H9 (cell line): ENCODE measurements around the gene DENND5A. TPM values are rescaled to one million over a fixed set of nuclear protein-coding genes. Genes with fewer than 3 reads are reported as not detected.

Source experiments
- DNase-seq: peaks from one replicate; pipeline ENCODE4 v3.0.0-alpha.2; 2017
- H2AFZ ChIP-seq: one replicate; pipeline ENCODE4 v1.6.1; 2013; ENCODE audit warnings: mild to moderate bottlenecking, low read length, control low read depth, moderate library complexity
- H2AK5ac ChIP-seq: 2 replicates; pipeline ENCODE4 v1.6.1; 2013; ENCODE audit warnings: low read length, control low read depth, mixed read lengths; ENCODE audit not compliant: insufficient read length
- H2BK120ac ChIP-seq: one replicate; pipeline ENCODE4 v1.6.1; 2013; ENCODE audit warnings: low read depth, mild to moderate bottlenecking, low read length, control low read depth, inconsistent platforms; ENCODE audit not compliant: poor library complexity, severe bottlenecking
- H2BK12ac ChIP-seq: 2 replicates; pipeline ENCODE4 v1.6.1; 2013; ENCODE audit warnings: low read length, control low read depth, mixed read lengths, low read depth; ENCODE audit not compliant: insufficient read length
- H2BK15ac ChIP-seq: 2 replicates; pipeline ENCODE4 v1.6.1; 2013; ENCODE audit warnings: low read depth, low read length, control low read depth
- H2BK20ac ChIP-seq: one replicate; pipeline ENCODE4 v1.6.1; 2013; ENCODE audit warnings: low read depth, mild to moderate bottlenecking, low read length, control low read depth, inconsistent platforms; ENCODE audit not compliant: poor library complexity, severe bottlenecking
- H2BK5ac ChIP-seq: 2 replicates; pipeline ENCODE4 v1.6.1; 2013; ENCODE audit warnings: low read length, control low read depth, mixed read lengths; ENCODE audit not compliant: insufficient read length
- H3K14ac ChIP-seq: 2 replicates; pipeline ENCODE4 v1.6.1; 2013; ENCODE audit warnings: low read length, control low read depth; ENCODE audit not compliant: insufficient read depth
- H3K18ac ChIP-seq: 2 replicates; pipeline ENCODE4 v1.6.1; 2013; ENCODE audit warnings: low read depth, mild to moderate bottlenecking, mixed read lengths, low read length, control low read depth; ENCODE audit not compliant: insufficient read length
- H3K23ac ChIP-seq: 2 replicates; pipeline ENCODE4 v1.6.1; 2013; ENCODE audit warnings: low read length, control low read depth, mixed read lengths, low read depth; ENCODE audit not compliant: insufficient read length
- H3K23me2 ChIP-seq: 2 replicates; pipeline ENCODE4 v1.6.1; 2013; ENCODE audit warnings: low read depth, mild to moderate bottlenecking, mixed read lengths, low read length, control low read depth; ENCODE audit not compliant: insufficient read length, poor library complexity, severe bottlenecking
- H3K27ac ChIP-seq: 2 replicates; pipeline ENCODE4 v1.5.1; 2013; ENCODE audit warnings: low read length, control low read depth, mixed read lengths, low read depth; ENCODE audit not compliant: insufficient read length
- H3K27me3 ChIP-seq: 2 replicates; pipeline ENCODE4 v1.6.1; 2013; ENCODE audit warnings: low read length, control low read depth, inconsistent platforms; ENCODE audit not compliant: insufficient read depth
- H3K4ac ChIP-seq: 2 replicates; pipeline ENCODE4 v1.6.1; 2013; ENCODE audit warnings: low read depth, mild to moderate bottlenecking, control low read depth, inconsistent platforms, low read length, moderate library complexity
- H3K4me1 ChIP-seq: 2 replicates; pipeline ENCODE4 v1.6.1; 2013; ENCODE audit warnings: low read length, control low read depth, inconsistent platforms; ENCODE audit not compliant: insufficient read depth
- H3K4me2 ChIP-seq: 2 replicates; pipeline ENCODE4 v1.6.1; 2013; ENCODE audit warnings: low read length, control low read depth, mixed read lengths; ENCODE audit not compliant: insufficient read length, insufficient read depth
- H3K56ac ChIP-seq: 2 replicates; pipeline ENCODE4 v1.6.1; 2013; ENCODE audit warnings: low read depth, mild to moderate bottlenecking, mixed read lengths, low read length, control low read depth; ENCODE audit not compliant: insufficient read length
- H3K79me1 ChIP-seq: 2 replicates; pipeline ENCODE4 v1.6.1; 2013; ENCODE audit warnings: low read depth, mild to moderate bottlenecking, moderate library complexity, low read length, control low read depth, inconsistent platforms; ENCODE audit not compliant: insufficient read depth, poor library complexity, severe bottlenecking
- H3K79me2 ChIP-seq: 2 replicates; pipeline ENCODE4 v1.6.1; 2013; ENCODE audit warnings: low read length, control low read depth, inconsistent platforms; ENCODE audit not compliant: insufficient read depth
- H3K9ac ChIP-seq: 2 replicates; pipeline ENCODE4 v1.6.1; 2013; ENCODE audit warnings: low read length, control low read depth, mixed read lengths; ENCODE audit not compliant: insufficient read length; ENCODE audit errors: extremely low read depth
- H3K9me3 ChIP-seq: one replicate; pipeline ENCODE4 v1.6.1; 2013; ENCODE audit warnings: low read depth, low read length, inconsistent platforms; ENCODE audit not compliant: control insufficient read depth
- H3T11ph ChIP-seq: one replicate; pipeline ENCODE4 v1.6.1; 2013; ENCODE audit warnings: mild to moderate bottlenecking, low read length, control low read depth, inconsistent platforms
- H4K20me1 ChIP-seq: one replicate; pipeline ENCODE4 v1.6.1; 2013; ENCODE audit not compliant: control insufficient read depth, insufficient read length, insufficient read depth
- H4K5ac ChIP-seq: 2 replicates; pipeline ENCODE4 v1.6.1; 2013; ENCODE audit warnings: low read depth, mild to moderate bottlenecking, mixed read lengths, low read length, control low read depth; ENCODE audit not compliant: insufficient read length
- H4K8ac ChIP-seq: replicated peaks from 2 replicates; pipeline ENCODE4 v1.6.1; 2013; ENCODE audit warnings: low read length, control low read depth, mixed read lengths, low read depth; ENCODE audit not compliant: insufficient read length
- H4K91ac ChIP-seq: 2 replicates; pipeline ENCODE4 v1.6.1; 2013; ENCODE audit warnings: low read depth, mild to moderate bottlenecking, moderate library complexity, mixed read lengths, low read length, control low read depth; ENCODE audit not compliant: insufficient read length
- H3K27ac Mint-ChIP-seq, 3 experiments: 2 replicates in 2 of 3; 3 replicates in 1 of 3; pipeline ENCODE4 v1.8.0; 2020 to 2021; ENCODE audit warnings: mixed read lengths in 3 of 3, mild to moderate bottlenecking in 1 of 3, moderate library complexity in 1 of 3
- H3K27me3 Mint-ChIP-seq: 2 replicates; pipeline ENCODE4 v1.8.0; 2021; ENCODE audit warnings: low read depth, mild to moderate bottlenecking, moderate library complexity, mixed read lengths
- H3K36me3 Mint-ChIP-seq, 3 experiments: 2 replicates in 2 of 3; 3 replicates in 1 of 3; pipeline ENCODE4 v1.8.0; 2020 to 2021; ENCODE audit warnings: low read depth in 3 of 3, mixed read lengths in 3 of 3; ENCODE audit not compliant: insufficient read depth in 1 of 3
- H3K4me1 Mint-ChIP-seq, 2 experiments: 2 replicates each; pipeline ENCODE4 v1.8.0; 2020; ENCODE audit warnings: mixed read lengths in 2 of 2
- H3K4me3 Mint-ChIP-seq, 2 experiments: 2 replicates in 1 of 2; 3 replicates in 1 of 2; pipeline ENCODE4 v1.8.0; 2020 to 2021; ENCODE audit warnings: mild to moderate bottlenecking in 2 of 2, mixed read lengths in 2 of 2, moderate library complexity in 1 of 2
- H3K9me3 Mint-ChIP-seq, 2 experiments: 2 replicates in 1 of 2; 3 replicates in 1 of 2; pipeline ENCODE4 v1.8.0; 2020; ENCODE audit warnings: mild to moderate bottlenecking in 2 of 2, mixed read lengths in 2 of 2, moderate library complexity in 1 of 2
- WGBS: extraction: QIAGEN DNeasy Blood & Tissue Kit; methylation state at CpG from one replicate; pipeline ENCODE4 v1.1.7; 2013; ENCODE audit warnings: missing lambda C conversion rate, low lambda C conversion rate, mixed read lengths; ENCODE audit not compliant: insufficient read length; ENCODE audit errors: extremely low coverage; 5-methylcytosine and 5-hydroxymethylcytosine counted together
- total RNA-seq: library from RNA; stranded (reverse); gene quantifications from 2 replicates; pipeline ENCODE4 v1.2.1, GENCODE V29; 2021
- TF ChIP-seq, protein P1 (sequence below): fragments of 200-600 bp; sonication (generic); conservative IDR thresholded peaks from 3 replicates; pipeline ENCODE4 v1.8.0; 2021; ENCODE audit warnings: antibody characterized with exemption, mild to moderate bottlenecking

Gene DENND5A
- total RNA-seq, 1 experiment from 2014 or later: 59.6 TPM

DNA sequence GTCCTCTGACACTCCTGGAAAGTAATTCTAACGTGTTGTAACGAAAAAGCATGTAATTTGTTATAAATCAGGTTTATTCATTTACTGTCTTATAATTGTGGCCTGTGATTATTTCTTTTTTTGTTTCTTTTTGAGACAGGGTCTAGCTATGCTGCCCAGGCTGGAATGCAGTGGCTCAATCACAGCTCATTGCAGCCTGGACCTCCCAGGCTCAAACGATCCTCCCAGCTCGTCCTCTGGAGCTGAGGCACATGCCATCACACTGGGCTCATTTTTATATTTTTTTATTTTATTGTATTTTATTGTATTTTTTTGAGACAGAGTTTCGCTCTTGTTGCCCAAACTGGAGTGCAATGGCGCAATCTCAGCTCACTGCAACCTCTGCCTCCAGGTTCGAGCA, 15.9 kb downstream of the DENND5A start:
- Histone ChIP-seq H3K79me1 (peaks cover 2% of the 10 kb centered on the region), H2AK5ac (no peak overlapping the region), H3K4me1 (no peaks in the 10 kb centered on the region), H2BK5ac (no peak overlapping the region), H2BK20ac (no peak overlapping the region), H4K20me1 (no peaks in the 10 kb centered on the region), H3T11ph (no peak overlapping the region), H2BK120ac (no peak overlapping the region), H3K9me3 (no peaks in the 10 kb centered on the region), H3K4ac (no peak overlapping the region), H3K27ac (no peak overlapping the region), H3K18ac (no peak overlapping the region), H3K23me2 (no peaks in the 10 kb centered on the region), H4K5ac (no peak overlapping the region), H3K79me2 (peaks cover 11% of the 10 kb centered on the region; the same call in 1 of the 2 replicates), H2BK12ac (no peak overlapping the region), H3K23ac (no peak overlapping the region), H2AFZ (no peak overlapping the region), H3K4me2 (no peak overlapping the region), H2BK15ac (no peak overlapping the region), H3K27me3 (no peaks in the 10 kb centered on the region), H3K14ac (no peak overlapping the region), H3K9ac (no peak overlapping the region), H4K91ac (no peak overlapping the region), H3K56ac (no peak overlapping the region), H4K8ac (no peak overlapping the region)
- Mint-ChIP-seq H3K4me1 (peaks cover 17 to 22% of the 10 kb centered on the region in 2 experiments), H3K9me3 (no peaks in the 10 kb centered on the region), H3K36me3 (peaks cover 0 to 18% (median 3%) of the 10 kb centered on the region in 3 experiments; a peak in 5 of 7 replicates), H3K27me3 (no peaks in the 10 kb centered on the region), H3K4me3 (no peak overlapping the region), H3K27ac (no peak overlapping the region; a peak in 1 of 7 replicates)
- no peak for DNase-seq
- TF ChIP-seq, protein P1, sequence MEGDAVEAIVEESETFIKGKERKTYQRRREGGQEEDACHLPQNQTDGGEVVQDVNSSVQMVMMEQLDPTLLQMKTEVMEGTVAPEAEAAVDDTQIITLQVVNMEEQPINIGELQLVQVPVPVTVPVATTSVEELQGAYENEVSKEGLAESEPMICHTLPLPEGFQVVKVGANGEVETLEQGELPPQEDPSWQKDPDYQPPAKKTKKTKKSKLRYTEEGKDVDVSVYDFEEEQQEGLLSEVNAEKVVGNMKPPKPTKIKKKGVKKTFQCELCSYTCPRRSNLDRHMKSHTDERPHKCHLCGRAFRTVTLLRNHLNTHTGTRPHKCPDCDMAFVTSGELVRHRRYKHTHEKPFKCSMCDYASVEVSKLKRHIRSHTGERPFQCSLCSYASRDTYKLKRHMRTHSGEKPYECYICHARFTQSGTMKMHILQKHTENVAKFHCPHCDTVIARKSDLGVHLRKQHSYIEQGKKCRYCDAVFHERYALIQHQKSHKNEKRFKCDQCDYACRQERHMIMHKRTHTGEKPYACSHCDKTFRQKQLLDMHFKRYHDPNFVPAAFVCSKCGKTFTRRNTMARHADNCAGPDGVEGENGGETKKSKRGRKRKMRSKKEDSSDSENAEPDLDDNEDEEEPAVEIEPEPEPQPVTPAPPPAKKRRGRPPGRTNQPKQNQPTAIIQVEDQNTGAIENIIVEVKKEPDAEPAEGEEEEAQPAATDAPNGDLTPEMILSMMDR: no peak
- no CpG with 5 or more reads among the region's 7 CpGs for WGBS
